PFSK-1 (cell line): Measurements from ENCODE around the gene GSG1L2.

Experiments used
- FOXP2 ChIP-seq: optimal IDR thresholded peaks from 2 replicates; pipeline ENCODE3; 2011; ENCODE audit warnings: borderline replicate concordance, control low read depth, inconsistent platforms; ENCODE audit not compliant: insufficient read depth; ENCODE audit errors: extremely low read length, extremely low read depth
- POLR2AphosphoS5 ChIP-seq: IDR thresholded peaks from 2 replicates; pipeline ENCODE4 v1.6.1; 2012; ENCODE audit warnings: low read depth, mild to moderate bottlenecking, control low read depth, low read length, moderate library complexity
- SIN3A ChIP-seq: IDR thresholded peaks from 2 replicates; pipeline ENCODE4 v1.6.1; 2012; ENCODE audit warnings: mild to moderate bottlenecking, low read length, moderate library complexity, borderline replicate concordance; ENCODE audit not compliant: insufficient read depth
- TAF1 ChIP-seq: IDR thresholded peaks from 2 replicates; pipeline ENCODE4 v1.6.1; 2012; ENCODE audit warnings: low read length, control low read depth, borderline replicate concordance; ENCODE audit not compliant: insufficient read depth
- TF ChIP-seq, protein P1 (sequence below), 2 experiments: IDR thresholded peaks; 2 replicates each; pipeline versions ENCODE4 v1.6.1 to v1.8.0; 2011 to 2012; ENCODE audit warnings: low read depth in 2 of 2, low read length in 2 of 2, control low read depth in 1 of 2, inconsistent platforms in 1 of 2, mild to moderate bottlenecking in 1 of 2, moderate library complexity in 1 of 2; ENCODE audit not compliant: insufficient read depth in 1 of 2

DNA sequence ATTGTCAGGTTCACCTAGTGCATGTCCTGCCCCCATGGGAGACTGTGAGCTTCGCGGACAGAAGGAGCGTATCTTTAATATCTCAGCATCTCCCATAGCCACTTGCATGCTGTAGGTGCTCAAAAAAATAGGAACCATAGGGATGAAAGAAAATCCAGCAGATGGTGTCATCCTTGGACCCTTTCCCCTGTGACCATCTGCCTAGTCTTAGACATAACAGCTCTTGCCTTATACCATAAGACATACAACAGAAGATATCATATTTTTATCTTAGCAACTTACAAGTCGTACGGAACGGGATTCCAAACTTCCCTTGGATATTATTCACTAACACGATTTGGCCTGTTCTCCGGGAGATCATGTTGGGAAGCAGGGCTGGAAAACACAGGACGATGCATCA, 45.0 kb downstream of the GSG1L2 start:
- TF ChIP-seq SIN3A (no peak), TAF1 (no peak), POLR2AphosphoS5 (no peak), FOXP2 (no peak)
- TF ChIP-seq, protein P1, sequence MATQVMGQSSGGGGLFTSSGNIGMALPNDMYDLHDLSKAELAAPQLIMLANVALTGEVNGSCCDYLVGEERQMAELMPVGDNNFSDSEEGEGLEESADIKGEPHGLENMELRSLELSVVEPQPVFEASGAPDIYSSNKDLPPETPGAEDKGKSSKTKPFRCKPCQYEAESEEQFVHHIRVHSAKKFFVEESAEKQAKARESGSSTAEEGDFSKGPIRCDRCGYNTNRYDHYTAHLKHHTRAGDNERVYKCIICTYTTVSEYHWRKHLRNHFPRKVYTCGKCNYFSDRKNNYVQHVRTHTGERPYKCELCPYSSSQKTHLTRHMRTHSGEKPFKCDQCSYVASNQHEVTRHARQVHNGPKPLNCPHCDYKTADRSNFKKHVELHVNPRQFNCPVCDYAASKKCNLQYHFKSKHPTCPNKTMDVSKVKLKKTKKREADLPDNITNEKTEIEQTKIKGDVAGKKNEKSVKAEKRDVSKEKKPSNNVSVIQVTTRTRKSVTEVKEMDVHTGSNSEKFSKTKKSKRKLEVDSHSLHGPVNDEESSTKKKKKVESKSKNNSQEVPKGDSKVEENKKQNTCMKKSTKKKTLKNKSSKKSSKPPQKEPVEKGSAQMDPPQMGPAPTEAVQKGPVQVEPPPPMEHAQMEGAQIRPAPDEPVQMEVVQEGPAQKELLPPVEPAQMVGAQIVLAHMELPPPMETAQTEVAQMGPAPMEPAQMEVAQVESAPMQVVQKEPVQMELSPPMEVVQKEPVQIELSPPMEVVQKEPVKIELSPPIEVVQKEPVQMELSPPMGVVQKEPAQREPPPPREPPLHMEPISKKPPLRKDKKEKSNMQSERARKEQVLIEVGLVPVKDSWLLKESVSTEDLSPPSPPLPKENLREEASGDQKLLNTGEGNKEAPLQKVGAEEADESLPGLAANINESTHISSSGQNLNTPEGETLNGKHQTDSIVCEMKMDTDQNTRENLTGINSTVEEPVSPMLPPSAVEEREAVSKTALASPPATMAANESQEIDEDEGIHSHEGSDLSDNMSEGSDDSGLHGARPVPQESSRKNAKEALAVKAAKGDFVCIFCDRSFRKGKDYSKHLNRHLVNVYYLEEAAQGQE (IDR thresholded peaks at IDR 0.05; ENCODE audit: insufficient read depth in 1 of 2, low read depth in 2 of 2, low read length in 2 of 2) = no peak
